Natural killer cell (primary cell): ENCODE results near the gene NUMBL. TPM values are rescaled to one million over a fixed set of nuclear protein-coding genes. Genes with fewer than 3 reads are reported as not detected.

ENCODE experiments used
- ATAC-seq, 3 donors: fragments of 150-1000 bp in 2 of 3; fragments of 200-7000 bp in 1 of 3; cut with Tn5 transposase; 1 replicate in 1 of 3; 2 replicates in 2 of 3; pipeline ENCODE4 v1.10.0; 2021; ENCODE audit warnings: mild to moderate bottlenecking in 2 of 3, moderate library complexity in 2 of 3
- DNase-seq, 2 donors: peaks; one replicate each; pipeline versions ENCODE4 v3.0.0 to v3.0.0-alpha.2; 2013 to 2021; ENCODE audit warnings: mixed read lengths in 1 of 2
- H3K27ac ChIP-seq: one replicate; pipeline ENCODE4 v1.5.1; 2013; ENCODE audit warnings: mild to moderate bottlenecking, low read length
- H3K27me3 ChIP-seq: one replicate; pipeline ENCODE4 v1.6.1; 2013; ENCODE audit warnings: low read length; ENCODE audit not compliant: control insufficient read depth, insufficient read depth
- H3K36me3 ChIP-seq: one replicate; pipeline ENCODE4 v1.6.1; 2013; ENCODE audit warnings: low read length; ENCODE audit not compliant: control insufficient read depth, insufficient read depth
- H3K4me1 ChIP-seq: one replicate; pipeline ENCODE4 v1.6.1; 2013; ENCODE audit warnings: low read length; ENCODE audit not compliant: control insufficient read depth, insufficient read depth
- H3K4me3 ChIP-seq: one replicate; pipeline ENCODE4 v1.5.1; 2013; ENCODE audit warnings: low read length
- H3K9me3 ChIP-seq: one replicate; pipeline ENCODE4 v1.6.1; 2013; ENCODE audit warnings: low read length; ENCODE audit not compliant: control insufficient read depth, insufficient read depth
- H3K27ac Mint-ChIP-seq, 2 donors: one replicate each; pipeline ENCODE4 v1.8.0; 2022; ENCODE audit warnings: mild to moderate bottlenecking in 2 of 2, mixed read lengths in 2 of 2, moderate library complexity in 1 of 2
- H3K27me3 Mint-ChIP-seq, 2 donors: one replicate each; pipeline ENCODE4 v1.8.0; 2022; ENCODE audit warnings: low read depth in 2 of 2, mixed read lengths in 2 of 2
- H3K36me3 Mint-ChIP-seq: one replicate; pipeline ENCODE4 v1.8.0; 2022; ENCODE audit warnings: mixed read lengths
- H3K4me1 Mint-ChIP-seq, 2 donors: one replicate each; pipeline ENCODE4 v1.8.0; 2022; ENCODE audit warnings: mixed read lengths in 2 of 2
- H3K4me3 Mint-ChIP-seq: one replicate; pipeline ENCODE4 v1.8.0; 2022; ENCODE audit warnings: mild to moderate bottlenecking, moderate library complexity, mixed read lengths
- H3K9me3 Mint-ChIP-seq, 2 donors: one replicate each; pipeline ENCODE4 v1.8.0; 2022; ENCODE audit warnings: mixed read lengths in 2 of 2
- CTCF ChIP-seq: fragments of 200-600 bp; IDR thresholded peaks from one replicate; pipeline ENCODE4 v1.8.0; 2022; ENCODE audit warnings: antibody characterized with exemption
- WGBS: methylation state at CpG from one replicate; pipeline ENCODE4 v1.1.7; 2013; ENCODE audit warnings: missing lambda C conversion rate; ENCODE audit not compliant: insufficient coverage; 5-methylcytosine and 5-hydroxymethylcytosine counted together
- intact Hi-C: fragments of 100-400 bp; cut with micrococcal nuclease; formaldehyde crosslinking; loops from one replicate; pipeline ENCODE4 v1.14.2; 2022
- total RNA-seq, 4 donors: library from RNA; stranded (reverse); fragments of 120-200 nt in 1 of 4; gene quantifications; one replicate each; pipeline versions ENCODE4 v1.2.3 to v1.2.4, GENCODE V29; 2013 to 2022

The NUMBL gene
- total RNA-seq, 3 donors from 2014 or later (not counting 1 experiment from before 2014, with no cell fraction given), result 9.9 to 19.5 (median 10.2) TPM

GRCh38 chr19:40705362-40705651 is 14.9 kb upstream of the NUMBL start:
- no peak for TF ChIP-seq CTCF
- Mint-ChIP-seq H3K4me1 (peaks cover 0 to 13% of the 10 kb centered on the region in 2 donors), H3K27ac (no peak overlapping the region), H3K9me3 (no peaks in the 10 kb centered on the region), H3K27me3 (no peaks in the 10 kb centered on the region), H3K4me3 (no peak overlapping the region), H3K36me3 (peaks cover 13% of the 10 kb centered on the region)
- no peak for ATAC-seq
- Histone ChIP-seq H3K4me1 (no peaks in the 10 kb centered on the region), H3K36me3 (peaks cover 59% of the 10 kb centered on the region), H3K9me3 (no peaks in the 10 kb centered on the region), H3K27me3 (no peaks in the 10 kb centered on the region), H3K27ac (no peak overlapping the region), H3K4me3 (no peak overlapping the region)
- WGBS, result 95% methylated on average over 9 of the region's 9 CpGs
- intact Hi-C loops, result no loop called here
- no peak for DNase-seq

- Histone ChIP-seq H3K9me3 (no peaks in the 10 kb centered on the region), H3K27me3 (no peaks in the 10 kb centered on the region), H3K36me3 (peaks cover 60% of the 10 kb centered on the region), H3K4me1 (no peaks in the 10 kb centered on the region), H3K27ac (no peak overlapping the region), H3K4me3 (no peak overlapping the region)
- Mint-ChIP-seq H3K27me3 (no peaks in the 10 kb centered on the region), H3K4me1 (peaks cover 0 to 13% of the 10 kb centered on the region in 2 donors), H3K36me3 (peaks cover 13% of the 10 kb centered on the region), H3K4me3 (no peak overlapping the region), H3K9me3 (no peaks in the 10 kb centered on the region), H3K27ac (no peak overlapping the region)
- TF ChIP-seq CTCF, result no peak
- ATAC-seq (no peak), DNase-seq (no peak)
- WGBS, result 95% methylated on average over 17 of the region's 18 CpGs
- intact Hi-C loops, result no loop called here
Observed at GRCh38 chr19:40704491-40705361, 14.3 kb upstream of the NUMBL start.

- Histone ChIP-seq H3K4me3 (no peak overlapping the region), H3K27me3 (no peaks in the 10 kb centered on the region), H3K4me1 (no peaks in the 10 kb centered on the region), H3K36me3 (peaks cover 52% of the 10 kb centered on the region), H3K9me3 (no peaks in the 10 kb centered on the region), H3K27ac (no peak overlapping the region)
- no peak for TF ChIP-seq CTCF
- Mint-ChIP-seq H3K27me3 (no peaks in the 10 kb centered on the region), H3K4me3 (no peak overlapping the region), H3K9me3 (no peaks in the 10 kb centered on the region), H3K36me3 (peaks cover 7% of the 10 kb centered on the region), H3K4me1 (peaks cover 0 to 13% of the 10 kb centered on the region in 2 donors), H3K27ac (peak overlapping the region in 1 of 2 donors; percentile 48)
- DNase-seq (no peak), ATAC-seq (no peak)
- 99% methylated on average over 21 of the region's 24 CpGs for WGBS
- intact Hi-C loops, result no loop called here
Observed at GRCh38 chr19:40703029-40703755, 12.7 kb upstream of the NUMBL start.
